ENCODE data around the gene LDB3. TPM values are rescaled to one million over a fixed set of nuclear protein-coding genes. Genes with fewer than 3 reads are reported as not detected.
A peak's percentile ranks its signal among the peaks of the same experiment; 100 is the strongest.

Gene LDB3
- total and polyA plus RNA-seq, 12 donors = 162 to 1,738 (median 1,513) TPM

- ATAC-seq = peak in 5 of 8 donors; percentile 0 to 11 (median 0)
- no peak overlapping the region for H3K4me3 ChIP-seq
- H3K4me1 ChIP-seq = peaks cover 0 to 51% (median 5%) of the 10 kb centered on the region in 9 donors
- peaks cover 0 to 75% (median 6%) of the 10 kb centered on the region in 9 donors for H3K36me3 ChIP-seq
- H3K27ac ChIP-seq = peak overlapping the region in 5 of 10 donors; percentile 5 to 21 (median 13)
- TF ChIP-seq, protein P1, sequence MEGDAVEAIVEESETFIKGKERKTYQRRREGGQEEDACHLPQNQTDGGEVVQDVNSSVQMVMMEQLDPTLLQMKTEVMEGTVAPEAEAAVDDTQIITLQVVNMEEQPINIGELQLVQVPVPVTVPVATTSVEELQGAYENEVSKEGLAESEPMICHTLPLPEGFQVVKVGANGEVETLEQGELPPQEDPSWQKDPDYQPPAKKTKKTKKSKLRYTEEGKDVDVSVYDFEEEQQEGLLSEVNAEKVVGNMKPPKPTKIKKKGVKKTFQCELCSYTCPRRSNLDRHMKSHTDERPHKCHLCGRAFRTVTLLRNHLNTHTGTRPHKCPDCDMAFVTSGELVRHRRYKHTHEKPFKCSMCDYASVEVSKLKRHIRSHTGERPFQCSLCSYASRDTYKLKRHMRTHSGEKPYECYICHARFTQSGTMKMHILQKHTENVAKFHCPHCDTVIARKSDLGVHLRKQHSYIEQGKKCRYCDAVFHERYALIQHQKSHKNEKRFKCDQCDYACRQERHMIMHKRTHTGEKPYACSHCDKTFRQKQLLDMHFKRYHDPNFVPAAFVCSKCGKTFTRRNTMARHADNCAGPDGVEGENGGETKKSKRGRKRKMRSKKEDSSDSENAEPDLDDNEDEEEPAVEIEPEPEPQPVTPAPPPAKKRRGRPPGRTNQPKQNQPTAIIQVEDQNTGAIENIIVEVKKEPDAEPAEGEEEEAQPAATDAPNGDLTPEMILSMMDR (IDR thresholded peaks at IDR 0.05) = no peak
- no peak for DNase-seq
- H3K27me3 ChIP-seq = peaks cover 0 to 9% (median 0%) of the 10 kb centered on the region in 7 donors
- H3K9me3 ChIP-seq = no peaks in the 10 kb centered on the region
- intact Hi-C loops (cut with DNase I) = no loop called here
- WGBS, 2 donors = 86 to 87% methylated on average over 9 of the region's 9 CpGs
Observed at GRCh38 chr10:86699991-86700840, 31.9 kb downstream of the LDB3 start.

DNA sequence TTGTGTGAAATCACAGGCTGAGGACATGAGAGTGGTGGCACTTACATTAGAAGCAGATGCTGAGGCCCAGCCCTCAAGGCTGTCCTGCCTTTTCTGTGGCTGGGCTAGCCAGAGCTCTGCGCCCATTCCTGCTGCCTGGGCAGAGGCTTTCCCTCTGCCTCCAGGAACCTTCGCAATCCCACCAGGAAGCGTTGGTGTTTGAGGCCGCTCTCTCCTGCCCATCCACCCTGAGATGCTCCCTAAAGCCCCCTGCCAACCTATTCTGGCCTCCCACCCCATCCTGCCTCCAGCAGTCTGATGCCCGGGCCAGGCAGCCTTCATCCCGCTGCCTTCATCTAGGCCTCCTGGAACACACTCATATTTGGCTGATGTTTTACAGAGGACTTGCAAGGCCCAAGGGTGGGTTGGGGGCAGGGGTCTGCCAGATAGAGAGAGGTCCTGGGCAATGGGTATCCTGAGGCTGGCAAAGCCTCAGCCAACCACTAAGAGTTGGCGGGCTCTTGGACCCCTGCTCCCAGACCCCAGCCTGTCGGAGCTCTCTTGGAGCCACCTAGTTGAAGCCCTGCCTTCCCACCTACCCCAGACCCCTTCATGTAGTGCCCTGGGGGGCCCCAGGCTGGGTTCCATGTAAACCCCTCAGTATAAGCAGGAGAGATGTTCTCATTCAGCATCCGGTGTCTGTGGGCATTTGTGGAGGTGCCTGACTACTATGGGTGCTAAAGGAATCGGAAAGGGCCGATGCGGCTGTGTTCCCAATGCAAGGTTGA, 32.7 kb downstream of the LDB3 start:
- Histone ChIP-seq H3K36me3 (peaks cover 0 to 76% (median 6%) of the 10 kb centered on the region in 9 donors), H3K4me3 (no peak overlapping the region), H3K27ac (peak overlapping the region in 4 of 10 donors; percentile 5 to 21 (median 14)), H3K9me3 (no peaks in the 10 kb centered on the region), H3K4me1 (peaks cover 0 to 52% (median 9%) of the 10 kb centered on the region in 9 donors), H3K27me3 (peaks cover 0 to 9% (median 0%) of the 10 kb centered on the region in 7 donors)
- intact Hi-C loops (cut with DNase I) = no loop called here
- TF ChIP-seq, protein P1 (IDR thresholded peaks at IDR 0.05) = no peak
- ATAC-seq = peak in 3 of 8 donors; percentile 0 to 3 (median 1)
- no peak for DNase-seq
- 95 to 98% methylated on average over 12 of the region's 12 CpGs for WGBS, 2 donors

GRCh38 chr10:86703176-86703575, 34.9 kb downstream of the LDB3 start:
- H3K4me3 ChIP-seq = no peak overlapping the region
- 80 to 85% methylated on average over 8 of the region's 8 CpGs for WGBS, 2 donors
- peaks cover 0 to 86% (median 6%) of the 10 kb centered on the region in 9 donors for H3K36me3 ChIP-seq
- H3K27me3 ChIP-seq = peaks cover 0 to 20% (median 19%) of the 10 kb centered on the region in 7 donors
- peak overlapping the region in 1 of 10 donors; percentile 3 for H3K27ac ChIP-seq
- TF ChIP-seq, protein P1 (IDR thresholded peaks at IDR 0.05) = no peak
- peaks cover 0 to 55% (median 24%) of the 10 kb centered on the region in 9 donors for H3K4me1 ChIP-seq
- intact Hi-C loops (cut with DNase I) = no loop called here
- no peak for DNase-seq
- H3K9me3 ChIP-seq = no peaks in the 10 kb centered on the region
- ATAC-seq = peak in 4 of 8 donors; percentile 3 to 8 (median 6)

- Histone ChIP-seq H3K4me3 (no peak overlapping the region), H3K9me3 (no peaks in the 10 kb centered on the region), H3K27me3 (peaks cover 0 to 36% (median 21%) of the 10 kb centered on the region in 7 donors), H3K27ac (peak overlapping the region in 5 of 10 donors; percentile 4 to 52 (median 47)), H3K36me3 (peaks cover 0 to 80% (median 0%) of the 10 kb centered on the region in 9 donors), H3K4me1 (peaks cover under 1 to 66% (median 24%) of the 10 kb centered on the region in 9 donors)
- TF ChIP-seq, protein P1 (IDR thresholded peaks at IDR 0.05) = no peak
- DNase-seq = no peak
- 77 to 90% methylated on average over 1 of the region's 1 CpG for WGBS, 2 donors
- no peak for ATAC-seq
- intact Hi-C loops (cut with DNase I) = loop anchor here in 2 of 10 donors (5.0 kb wide), 1 partner anchor 192 kb away; no protein-coding TSS in a partner anchor
Observed at GRCh38 chr10:86705139-86705538, 36.8 kb downstream of the LDB3 start.

All from heart right ventricle (tissue), 16 donors.